GM23338 (cell line): ENCODE results near the gene SAMHD1.

Experiments
- ETS1 ChIP-seq: IDR thresholded peaks from 2 replicates; pipeline ENCODE4 v1.6.1; 2016; ENCODE audit warnings: antibody characterized with exemption
- EZH2phosphoT487 ChIP-seq: fragments of 200-600 bp; sonication (generic); IDR thresholded peaks from one replicate; pipeline ENCODE4 v1.8.1; 2018; ENCODE audit warnings: antibody characterized with exemption; ENCODE audit not compliant: unreplicated experiment
- POLR2AphosphoS5 ChIP-seq: IDR thresholded peaks from 2 replicates; pipeline ENCODE4 v1.6.1; 2016; ENCODE audit warnings: antibody characterized with exemption, low read depth
- REST ChIP-seq: IDR thresholded peaks from one replicate; pipeline ENCODE4 v1.6.1; 2018; ENCODE audit warnings: antibody characterized with exemption; ENCODE audit not compliant: unreplicated experiment
- TF ChIP-seq, protein P1 (sequence below), 2 experiments: fragments of 200-600 bp in 1 of 2; sonication (generic) in 1 of 2; conservative IDR thresholded peaks; 2 replicates each; pipeline versions ENCODE4 v1.5.1 to v1.6.1; 2016 to 2017; ENCODE audit warnings: antibody characterized with exemption in 2 of 2, low read depth in 2 of 2, mild to moderate bottlenecking in 2 of 2, moderate library complexity in 1 of 2

DNA sequence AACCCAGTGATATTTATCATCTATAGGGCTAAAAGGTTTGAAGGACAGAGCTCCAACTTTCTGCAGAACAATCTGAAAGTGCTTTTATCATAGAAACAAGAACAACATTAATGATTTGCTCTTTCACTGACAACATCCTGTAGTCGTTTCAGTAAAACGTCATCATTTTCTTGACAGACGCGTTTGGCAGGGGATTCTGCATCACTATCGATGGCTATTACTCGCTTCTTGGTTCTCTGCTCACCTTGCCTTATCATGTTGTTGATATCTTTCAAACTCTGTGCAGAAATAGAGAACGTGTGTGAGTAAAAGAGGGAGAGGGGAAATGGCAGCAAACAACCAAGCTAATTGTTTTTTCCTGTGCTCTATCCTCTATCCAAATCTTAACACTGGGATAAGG lies 47.1 kb upstream of the SAMHD1 start:
- TF ChIP-seq, protein P1, sequence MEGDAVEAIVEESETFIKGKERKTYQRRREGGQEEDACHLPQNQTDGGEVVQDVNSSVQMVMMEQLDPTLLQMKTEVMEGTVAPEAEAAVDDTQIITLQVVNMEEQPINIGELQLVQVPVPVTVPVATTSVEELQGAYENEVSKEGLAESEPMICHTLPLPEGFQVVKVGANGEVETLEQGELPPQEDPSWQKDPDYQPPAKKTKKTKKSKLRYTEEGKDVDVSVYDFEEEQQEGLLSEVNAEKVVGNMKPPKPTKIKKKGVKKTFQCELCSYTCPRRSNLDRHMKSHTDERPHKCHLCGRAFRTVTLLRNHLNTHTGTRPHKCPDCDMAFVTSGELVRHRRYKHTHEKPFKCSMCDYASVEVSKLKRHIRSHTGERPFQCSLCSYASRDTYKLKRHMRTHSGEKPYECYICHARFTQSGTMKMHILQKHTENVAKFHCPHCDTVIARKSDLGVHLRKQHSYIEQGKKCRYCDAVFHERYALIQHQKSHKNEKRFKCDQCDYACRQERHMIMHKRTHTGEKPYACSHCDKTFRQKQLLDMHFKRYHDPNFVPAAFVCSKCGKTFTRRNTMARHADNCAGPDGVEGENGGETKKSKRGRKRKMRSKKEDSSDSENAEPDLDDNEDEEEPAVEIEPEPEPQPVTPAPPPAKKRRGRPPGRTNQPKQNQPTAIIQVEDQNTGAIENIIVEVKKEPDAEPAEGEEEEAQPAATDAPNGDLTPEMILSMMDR (conservative IDR thresholded peaks at IDR 0.05; ENCODE audit: low read depth in 2 of 2) = no peak
- TF ChIP-seq POLR2AphosphoS5 (no peak), ETS1 (no peak), REST (no peak), EZH2phosphoT487 (no peak)
